Central memory CD8-positive, alpha-beta T cell (primary cell): ENCODE measurements around the gene ATCAY.
"Not testable (repeated sequence)": the region's sequence is repeated elsewhere in the genome, so short reads cannot be mapped to it uniquely, and the experiment has no call there.

Experiments used
- ATAC-seq: fragments of 150-1000 bp; cut with Tn5 transposase; replicated peaks from 2 replicates; pipeline ENCODE4 v1.10.0; 2022; ENCODE audit warnings: mild to moderate bottlenecking, moderate FRiP score, moderate number of reproducible peaks; ENCODE audit not compliant: poor library complexity, severe bottlenecking; ENCODE audit errors: extremely low read depth
- DNase-seq, 2 donors: peaks; one replicate each; pipeline ENCODE4 v3.0.0; 2021; ENCODE audit warnings: low spot score in 2 of 2
- H3K27ac Mint-ChIP-seq: one replicate; pipeline ENCODE4 v1.8.0; 2022; ENCODE audit warnings: low read depth, mild to moderate bottlenecking, moderate library complexity, mixed read lengths
- H3K27me3 Mint-ChIP-seq: one replicate; pipeline ENCODE4 v1.8.0; 2022; ENCODE audit warnings: mixed read lengths
- H3K36me3 Mint-ChIP-seq: one replicate; pipeline ENCODE4 v1.8.0; 2022; ENCODE audit warnings: mild to moderate bottlenecking, moderate library complexity, mixed read lengths; ENCODE audit not compliant: insufficient read depth
- H3K4me1 Mint-ChIP-seq: one replicate; pipeline ENCODE4 v1.8.0; 2022; ENCODE audit warnings: mixed read lengths
- H3K4me3 Mint-ChIP-seq: one replicate; pipeline ENCODE4 v1.8.0; 2022; ENCODE audit warnings: mild to moderate bottlenecking, moderate library complexity, mixed read lengths
- H3K9me3 Mint-ChIP-seq: one replicate; pipeline ENCODE4 v1.8.0; 2022; ENCODE audit warnings: mixed read lengths

The ATCAY gene

GRCh38 chr19:3863648-3864047 lies 16.8 kb upstream of the ATCAY start:
- ATAC-seq, result no peak
- Mint-ChIP-seq H3K9me3 (no peaks in the 10 kb centered on the region), H3K27me3 (peaks cover 26% of the 10 kb centered on the region)

GRCh38 chr19:3866910-3867638 lies 13.4 kb upstream of the ATCAY start:
- peaks cover 7% of the 10 kb centered on the region for H3K4me1 Mint-ChIP-seq
- H3K27ac Mint-ChIP-seq, result no peak overlapping the region
- no peak overlapping the region for H3K4me3 Mint-ChIP-seq
- ATAC-seq (no peak), DNase-seq (no peak)
- H3K27me3 Mint-ChIP-seq, result peaks cover 40% of the 10 kb centered on the region
- peaks cover 5% of the 10 kb centered on the region for H3K36me3 Mint-ChIP-seq
- no peaks in the 10 kb centered on the region for H3K9me3 Mint-ChIP-seq

More at GRCh38 chr19:3863648-3864047, 16.8 kb upstream of the ATCAY start:
- Mint-ChIP-seq H3K27ac (no peak overlapping the region), H3K4me1 (no peaks in the 10 kb centered on the region), H3K4me3 (no peak overlapping the region), H3K36me3 (no peaks in the 10 kb centered on the region)
- no peak for DNase-seq

- H3K4me3 Mint-ChIP-seq, result no peak overlapping the region
- H3K4me1 Mint-ChIP-seq, result peaks cover 7% of the 10 kb centered on the region
- ATAC-seq, result no peak
- no peaks in the 10 kb centered on the region for H3K9me3 Mint-ChIP-seq
- DNase-seq, result no peak
- peaks cover 40% of the 10 kb centered on the region for H3K27me3 Mint-ChIP-seq
- peaks cover 5% of the 10 kb centered on the region for H3K36me3 Mint-ChIP-seq
- no peak overlapping the region for H3K27ac Mint-ChIP-seq
Observed at GRCh38 chr19:3867971-3868769, 12.3 kb upstream of the ATCAY start.

GRCh38 chr19:3868770-3869456 lies 11.6 kb upstream of the ATCAY start, which contains the start of gene ZFR2:
Gene ZFR2, minus strand, starts transcription at chr19:3869038. Its CDS starts 21 bp downstream, at chr19:3869017.
- Mint-ChIP-seq H3K27ac (peak within 1 kb of the TSS; percentile 38), H3K4me3 (peak within 1 kb of the TSS; percentile 52), H3K36me3 (peaks cover 5% of the 10 kb centered on the region), H3K27me3 (peaks cover 47% of the 10 kb centered on the region), H3K4me1 (peaks cover 7% of the 10 kb centered on the region), H3K9me3 (no peaks in the 10 kb centered on the region)
- DNase-seq (no peak), ATAC-seq (no peak)

GRCh38 chr19:3873151-3873550 lies 7.3 kb upstream of the ATCAY start:
- DNase-seq (no peak), ATAC-seq (no peak)
- peaks cover 5% of the 10 kb centered on the region for H3K36me3 Mint-ChIP-seq
- H3K27ac Mint-ChIP-seq, result no peak overlapping the region
- peaks cover 50% of the 10 kb centered on the region for H3K27me3 Mint-ChIP-seq
- H3K9me3 Mint-ChIP-seq, result no peaks in the 10 kb centered on the region
- H3K4me1 Mint-ChIP-seq, result peaks cover 7% of the 10 kb centered on the region
- no peak overlapping the region for H3K4me3 Mint-ChIP-seq

GRCh38 chr19:3874695-3875094 lies 5.8 kb upstream of the ATCAY start:
- not testable (repeated sequence) for H3K27ac Mint-ChIP-seq, ATAC-seq, H3K4me3 Mint-ChIP-seq, H3K4me1 Mint-ChIP-seq, H3K9me3 Mint-ChIP-seq, H3K36me3 Mint-ChIP-seq, DNase-seq
- peaks cover 48% of the 10 kb centered on the region for H3K27me3 Mint-ChIP-seq

- Mint-ChIP-seq H3K27ac (no peak overlapping the region), H3K27me3 (peaks cover 58% of the 10 kb centered on the region), H3K4me3 (no peak overlapping the region), H3K36me3 (peaks cover 2% of the 10 kb centered on the region), H3K4me1 (no peaks in the 10 kb centered on the region), H3K9me3 (no peaks in the 10 kb centered on the region)
- no peak for DNase-seq
- no peak for ATAC-seq
Observed at GRCh38 chr19:3879656-3880055, 829 bp upstream of the ATCAY start.

- Mint-ChIP-seq H3K36me3 (peaks cover 2% of the 10 kb centered on the region), H3K27me3 (peaks cover 55% of the 10 kb centered on the region), H3K9me3 (no peaks in the 10 kb centered on the region), H3K4me1 (no peaks in the 10 kb centered on the region), H3K4me3 (no peak overlapping the region), H3K27ac (no peak overlapping the region)
- ATAC-seq (no peak), DNase-seq (no peak)
Observed at GRCh38 chr19:3881272-3882040, 971 bp downstream of the ATCAY start.

GRCh38 chr19:3882041-3882384 lies 1.5 kb downstream of the ATCAY start:
- Mint-ChIP-seq H3K4me1 (no peaks in the 10 kb centered on the region), H3K36me3 (peaks cover 2% of the 10 kb centered on the region), H3K27me3 (peaks cover 50% of the 10 kb centered on the region), H3K27ac (no peak overlapping the region), H3K9me3 (no peaks in the 10 kb centered on the region), H3K4me3 (no peak overlapping the region)
- ATAC-seq (no peak), DNase-seq (no peak)

- DNase-seq (no peak), ATAC-seq (no peak)
- H3K27ac Mint-ChIP-seq, result no peak overlapping the region
- no peaks in the 10 kb centered on the region for H3K9me3 Mint-ChIP-seq
- no peaks in the 10 kb centered on the region for H3K4me1 Mint-ChIP-seq
- no peaks in the 10 kb centered on the region for H3K27me3 Mint-ChIP-seq
- H3K4me3 Mint-ChIP-seq, result no peak overlapping the region
- no peaks in the 10 kb centered on the region for H3K36me3 Mint-ChIP-seq
Observed at GRCh38 chr19:3890591-3890990, 10.1 kb downstream of the ATCAY start.

- Mint-ChIP-seq H3K9me3 (no peaks in the 10 kb centered on the region), H3K27ac (no peak overlapping the region), H3K36me3 (no peaks in the 10 kb centered on the region), H3K27me3 (no peaks in the 10 kb centered on the region), H3K4me1 (peaks cover 8% of the 10 kb centered on the region), H3K4me3 (no peak overlapping the region)
- DNase-seq (no peak), ATAC-seq (no peak)
Observed at GRCh38 chr19:3893509-3894179, 13.2 kb downstream of the ATCAY start.

GRCh38 chr19:3894959-3895358 lies 14.5 kb downstream of the ATCAY start:
- H3K9me3 Mint-ChIP-seq, H3K4me3 Mint-ChIP-seq, H3K27me3 Mint-ChIP-seq, DNase-seq, H3K4me1 Mint-ChIP-seq, H3K36me3 Mint-ChIP-seq, ATAC-seq, H3K27ac Mint-ChIP-seq: not testable (repeated sequence)
